C4-2B (cell line): Measurements from ENCODE around the gene RNF41.

Experiments used
- CTCF ChIP-seq: fragments of 450-650 bp; conservative IDR thresholded peaks from 2 replicates; pipeline ENCODE4 v1.5.1; 2017; ENCODE audit warnings: mild to moderate bottlenecking
- ZFX ChIP-seq: fragments of 450-650 bp; IDR thresholded peaks from 2 replicates; pipeline ENCODE4 v1.6.1; 2017

GRCh38 chr12:56247923-56248322 lies 26.2 kb upstream of the RNF41 start:
- TF ChIP-seq CTCF: no peak
- TF ChIP-seq ZFX: no peak
